ENCODE data around the gene CFAP73.
A peak's percentile ranks its signal among the peaks of the same experiment; 100 is the strongest.

The CFAP73 gene

DNA sequence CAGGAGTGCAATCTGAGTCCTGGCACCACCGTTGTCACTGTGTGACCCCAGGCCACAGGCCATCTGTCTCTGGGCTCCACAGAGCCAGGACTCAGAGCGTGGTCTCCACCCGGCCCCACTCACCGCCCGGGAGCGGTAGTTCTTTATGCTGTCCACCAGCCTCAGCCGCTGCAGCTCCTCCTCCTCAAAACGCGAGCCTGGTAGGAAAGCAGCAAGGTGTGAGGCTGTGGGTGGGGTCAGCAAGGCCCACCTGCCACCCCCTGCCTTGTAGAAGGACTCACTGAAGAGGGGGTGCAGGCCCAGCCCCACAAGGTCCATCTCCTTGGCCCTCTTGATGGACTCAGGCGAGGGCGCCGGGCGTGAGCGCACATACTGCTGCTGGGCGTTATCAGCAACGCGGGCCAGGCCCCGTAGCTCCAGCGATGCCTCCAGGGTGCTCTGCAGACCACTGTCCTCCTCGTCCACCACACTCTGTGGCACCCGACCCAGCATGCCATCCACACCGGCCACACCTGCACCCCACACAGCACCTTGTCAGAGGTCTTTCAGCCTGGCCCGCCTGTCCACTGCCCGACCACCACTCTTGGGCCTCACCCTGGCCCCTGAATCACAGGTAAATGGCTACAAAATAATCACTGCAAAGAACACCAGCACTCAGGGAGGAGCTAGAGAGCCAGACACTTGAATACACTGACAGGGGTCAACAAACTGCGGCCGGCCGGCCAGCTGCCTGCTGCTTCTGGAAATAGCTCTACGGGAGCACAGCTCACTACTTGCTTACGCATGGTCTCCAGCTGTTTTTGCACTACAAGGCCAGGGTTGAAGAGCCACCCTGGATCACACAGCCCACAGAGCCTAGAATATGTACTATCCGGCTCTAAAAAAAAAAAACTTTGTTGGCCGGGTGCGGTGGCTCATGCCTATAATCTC is 16.3 kb downstream of the CFAP73 start:
- DNase-seq (ENCODE audit: low spot score) = no peak

- DNase-seq (ENCODE audit: low spot score) = no peak
Measured at GRCh38 chr12:113167868-113168267, 18.3 kb downstream of the CFAP73 start.

DNA sequence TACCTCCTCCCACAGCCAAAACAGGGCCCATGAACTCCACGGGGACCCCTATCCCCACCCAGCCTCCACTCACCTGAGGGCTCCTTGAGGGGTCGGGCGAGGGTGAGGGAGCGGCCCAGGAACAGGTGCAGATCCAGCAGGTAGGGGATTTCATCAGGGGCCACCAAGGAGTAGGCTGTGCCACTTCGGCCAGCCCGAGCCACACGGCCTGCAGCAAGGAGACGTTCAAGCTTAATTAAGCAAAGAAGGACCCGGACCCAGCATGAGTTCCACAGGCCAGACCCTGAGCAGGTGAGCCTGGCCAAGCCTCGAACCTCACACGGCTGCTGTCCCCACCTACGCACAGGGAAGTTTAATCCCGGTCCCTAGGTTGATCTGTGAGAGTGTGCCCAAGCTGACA is 20.2 kb downstream of the CFAP73 start:
- DNase-seq (ENCODE audit: low spot score) = no peak

DNA sequence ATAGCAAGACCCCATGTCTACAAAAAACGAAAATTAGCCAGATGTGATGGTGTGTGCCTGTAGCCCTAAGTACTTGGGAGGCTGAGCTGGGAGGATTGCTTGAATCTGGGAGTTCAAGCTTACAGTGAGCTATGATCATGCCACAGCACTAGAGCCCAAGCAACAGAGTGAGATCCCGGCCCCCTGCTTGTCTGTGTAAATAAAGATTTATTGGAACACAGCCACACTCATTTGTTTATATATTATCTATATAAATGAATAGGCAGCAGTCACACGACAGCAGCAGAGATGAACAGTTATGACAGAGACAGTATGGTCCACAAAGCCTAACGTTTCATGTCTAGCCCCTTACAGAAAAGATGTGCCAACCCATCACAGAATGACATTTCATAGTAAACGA is 20.9 kb downstream of the CFAP73 start:
- no peak for DNase-seq (ENCODE audit: low spot score)

- no peak for DNase-seq (ENCODE audit: low spot score)
Measured at GRCh38 chr12:113170926-113171325, 21.4 kb downstream of the CFAP73 start.

DNA sequence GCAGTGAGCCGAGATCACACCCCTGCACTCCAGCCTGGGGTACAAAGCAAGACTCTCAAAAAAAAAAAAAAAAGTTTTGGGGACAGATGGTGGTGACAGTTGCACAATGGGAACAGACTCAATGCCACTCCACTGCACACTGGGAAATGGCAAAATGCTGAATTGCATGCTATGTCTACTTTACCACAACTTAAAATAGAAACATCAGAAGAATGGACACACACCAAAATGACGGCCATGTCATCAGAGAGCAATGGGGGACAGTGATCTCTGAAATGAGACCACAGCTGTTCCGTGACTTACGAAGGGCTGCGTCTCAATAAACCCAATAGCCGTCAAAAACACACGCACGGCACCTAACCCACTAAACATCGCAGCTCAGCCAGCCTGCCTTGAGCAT is 22.0 kb downstream of the CFAP73 start:
- no peak for DNase-seq (ENCODE audit: low spot score)

- no peak for DNase-seq (ENCODE audit: low spot score)
Measured at GRCh38 chr12:113172185-113172584, 22.7 kb downstream of the CFAP73 start.

- no peak for DNase-seq (ENCODE audit: low spot score)
Measured at GRCh38 chr12:113173081-113173698, 23.7 kb downstream of the CFAP73 start.

DNA sequence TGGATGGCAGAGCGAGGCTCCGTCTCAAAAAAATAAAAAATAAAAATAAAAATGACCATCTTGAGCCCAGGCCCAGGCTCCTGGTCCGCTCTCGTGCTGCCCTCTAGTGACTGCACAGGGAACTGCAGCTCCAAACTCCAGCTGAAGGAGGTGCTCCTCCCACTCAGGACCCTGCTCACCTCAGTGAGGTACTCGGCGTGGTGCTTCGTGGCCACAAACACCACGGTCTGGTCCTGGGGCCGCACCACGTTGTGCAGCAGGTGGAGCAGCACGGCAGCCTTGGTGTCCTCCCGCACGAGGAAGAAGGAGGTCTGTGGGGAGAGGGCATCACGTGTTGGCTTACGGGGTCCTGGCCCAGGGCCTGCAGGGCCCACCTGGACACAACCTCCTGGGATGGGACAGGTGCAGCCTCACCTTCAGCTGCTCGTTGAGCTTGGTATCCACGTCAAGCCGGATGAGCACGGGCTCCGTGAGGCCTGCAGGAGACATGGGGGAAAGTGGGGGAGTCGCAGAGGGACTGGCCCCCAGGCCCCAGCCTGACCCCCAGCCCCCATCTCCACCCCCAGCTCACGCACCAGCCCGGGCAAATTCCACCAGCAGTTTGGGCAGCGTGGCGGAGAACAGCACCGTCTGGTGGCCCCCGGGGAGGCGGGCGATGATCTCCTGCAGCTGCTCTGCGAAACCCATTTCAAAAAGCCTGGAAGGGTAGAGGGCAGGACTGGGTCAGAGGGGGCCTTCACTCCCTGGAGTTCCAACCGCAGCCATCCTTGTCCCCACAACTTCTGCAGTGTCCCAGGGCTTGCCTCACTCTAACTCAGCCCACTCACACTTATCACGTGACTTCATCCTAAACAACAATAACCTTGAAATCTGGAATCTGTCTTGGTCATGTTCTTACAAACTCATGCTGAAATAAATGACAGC is 25.2 kb downstream of the CFAP73 start:
- peak; percentile 90 for DNase-seq (ENCODE audit: low spot score)

- no peak for DNase-seq (ENCODE audit: low spot score)
Measured at GRCh38 chr12:113179023-113179422, 29.5 kb downstream of the CFAP73 start.

- DNase-seq (ENCODE audit: low spot score) = no peak
Measured at GRCh38 chr12:113180333-113180732, 30.8 kb downstream of the CFAP73 start.

DNA sequence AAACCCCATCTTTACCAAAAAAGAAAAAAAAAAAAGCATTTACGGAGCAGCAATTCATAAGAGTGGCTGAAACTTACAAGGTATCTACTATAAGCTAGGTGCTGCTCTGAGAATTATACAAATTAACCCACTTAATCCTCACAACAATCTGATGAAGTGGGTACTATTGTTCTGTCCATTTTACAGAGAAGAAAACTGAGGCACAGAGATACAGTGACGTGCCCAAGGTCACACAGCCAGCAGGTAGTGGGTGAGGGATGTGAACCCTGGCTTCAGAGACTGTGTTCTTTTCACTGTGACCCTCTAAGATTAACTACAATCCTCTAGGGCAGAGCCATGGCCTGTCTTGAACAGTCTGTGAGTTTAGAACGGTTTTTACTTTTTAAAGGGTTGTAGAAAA is 32.5 kb downstream of the CFAP73 start:
- DNase-seq (ENCODE audit: low spot score) = no peak

DNA sequence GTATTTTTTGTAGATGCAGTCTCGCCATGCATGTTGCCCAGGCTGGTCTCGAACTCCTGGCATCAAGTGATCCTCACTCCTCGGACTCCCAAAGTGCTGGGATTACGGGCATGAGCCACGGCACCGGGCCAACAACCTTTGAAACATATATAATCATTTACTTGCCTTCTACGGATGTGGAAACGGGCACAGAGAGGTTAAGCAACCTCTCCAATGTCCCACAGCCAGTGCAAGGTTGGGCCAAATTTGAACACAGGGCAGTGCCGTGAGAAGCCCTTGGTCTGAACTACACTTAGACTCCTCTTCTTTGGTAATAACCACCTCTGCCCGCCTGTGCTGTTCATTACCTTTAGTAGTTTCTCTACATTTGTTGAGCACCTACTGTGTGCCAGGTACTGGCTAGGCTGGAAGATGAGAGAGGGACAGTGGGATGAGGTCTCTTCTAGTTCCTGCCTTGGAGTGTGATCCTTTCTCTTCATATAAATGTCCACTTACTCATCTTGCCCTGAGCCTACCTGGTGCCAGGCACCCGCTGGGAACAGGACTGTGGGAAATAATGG is 33.6 kb downstream of the CFAP73 start:
- no peak for DNase-seq (ENCODE audit: low spot score)

GRCh38 chr12:113184098-113184899 is 34.8 kb downstream of the CFAP73 start:
- DNase-seq (ENCODE audit: low spot score) = no peak

DNA sequence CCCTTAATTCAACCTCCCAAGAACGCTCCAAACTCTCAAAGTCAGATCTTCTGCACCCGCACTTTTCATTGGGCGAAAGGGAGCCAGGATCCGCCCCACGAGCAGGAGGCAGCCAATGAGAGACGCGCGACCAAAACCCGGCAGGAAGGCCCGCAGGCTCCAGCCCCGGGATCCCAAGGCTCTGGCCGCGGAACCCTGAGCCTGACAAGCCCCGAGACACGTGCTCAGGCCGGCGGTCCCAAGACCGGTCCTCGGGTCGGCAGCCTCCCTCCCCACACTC is 35.3 kb downstream of the CFAP73 start:
- peak; percentile 96 for DNase-seq (ENCODE audit: low spot score)

DNA sequence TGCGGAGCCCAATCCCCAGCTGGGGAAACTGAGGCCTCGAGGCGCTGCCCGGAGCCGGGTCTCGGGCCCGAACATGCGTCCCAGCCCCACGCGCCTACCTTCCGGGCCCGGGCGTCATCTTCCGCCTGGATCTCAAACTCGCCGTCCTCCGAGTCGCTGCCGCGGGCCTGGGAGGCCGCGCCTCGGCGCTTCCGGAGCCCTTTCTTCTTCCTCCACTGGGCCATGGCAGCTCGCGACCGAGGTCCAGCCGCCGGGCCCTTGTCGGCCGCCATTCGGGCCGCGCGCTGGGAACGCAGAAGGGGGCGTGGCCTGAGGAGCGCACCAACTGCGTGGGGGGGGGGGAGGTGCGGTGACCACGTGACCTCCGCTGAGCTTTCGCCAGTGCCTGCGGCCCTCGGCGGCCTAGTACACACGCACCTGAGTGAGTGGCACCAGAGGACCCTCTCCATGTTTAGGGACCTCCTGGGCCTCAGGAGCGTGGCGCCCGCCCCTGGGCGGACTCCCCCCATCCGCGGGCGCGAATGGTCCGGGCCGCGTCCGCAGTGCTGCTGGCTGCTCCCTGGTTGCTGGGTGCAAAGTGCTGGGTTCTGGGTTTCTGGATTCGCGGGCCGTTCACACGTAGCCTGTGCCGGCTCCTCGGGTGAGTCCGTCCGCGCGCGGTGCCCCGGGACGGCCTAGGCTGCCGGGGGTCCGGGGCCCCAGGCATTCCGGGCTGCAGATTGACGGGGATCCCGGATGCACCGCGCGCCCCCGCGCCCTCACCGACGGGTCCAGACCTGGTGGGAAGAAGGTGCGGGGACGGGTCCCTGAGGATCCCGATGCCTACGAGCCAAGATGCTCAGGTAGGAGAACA is 35.9 kb downstream of the CFAP73 start, which contains the start of the genes DDX54 and RITA1:
Gene DDX54, minus strand, starts transcription at position 299 of the 853 bp plus-strand sequence. Its CDS starts 27 bp downstream, at position 272.
Gene RITA1, plus strand, starts transcription at position 542 of the 853 bp plus-strand sequence. CDS start 1,026 bp downstream, outside the sequence.
- DNase-seq (ENCODE audit: low spot score) = peak; percentile 87

GRCh38 chr12:113186033-113186365 is 36.5 kb downstream of the CFAP73 start:
- DNase-seq (ENCODE audit: low spot score) = no peak

- DNase-seq (ENCODE audit: low spot score) = no peak
Measured at GRCh38 chr12:113186666-113187325, 37.3 kb downstream of the CFAP73 start.

GRCh38 chr12:113189361-113189760 is 39.8 kb downstream of the CFAP73 start:
- no peak for DNase-seq (ENCODE audit: low spot score)

- DNase-seq (ENCODE audit: low spot score) = peak; percentile 44
Measured at GRCh38 chr12:113190761-113191160, 41.2 kb downstream of the CFAP73 start.
